GM12865 (cell line): ENCODE data around the gene ARNT2.

Experiments
- DNase-seq: peaks from one replicate; pipeline ENCODE4 v3.0.0; 2010; ENCODE audit warnings: low read depth
- H3K4me3 ChIP-seq: 2 replicates; pipeline ENCODE4 v1.5.1; 2011; ENCODE audit warnings: mild to moderate bottlenecking, low read depth, low read length, control low read depth
- CTCF ChIP-seq: IDR thresholded peaks from 2 replicates; pipeline ENCODE4 v1.5.1; 2011; ENCODE audit warnings: low read length, control low read depth, low read depth, inconsistent platforms; ENCODE audit not compliant: insufficient read depth; ENCODE audit errors: missing control alignments

The ARNT2 gene

GRCh38 chr15:80492874-80493273 is 88.7 kb downstream of the ARNT2 start:
- H3K4me3 ChIP-seq, result no peak overlapping the region
- no peak for TF ChIP-seq CTCF
- DNase-seq, result no peak

- no peak for DNase-seq
- H3K4me3 ChIP-seq, result no peak overlapping the region
- no peak for TF ChIP-seq CTCF
Measured at GRCh38 chr15:80494351-80494751, 90.2 kb downstream of the ARNT2 start.

DNA sequence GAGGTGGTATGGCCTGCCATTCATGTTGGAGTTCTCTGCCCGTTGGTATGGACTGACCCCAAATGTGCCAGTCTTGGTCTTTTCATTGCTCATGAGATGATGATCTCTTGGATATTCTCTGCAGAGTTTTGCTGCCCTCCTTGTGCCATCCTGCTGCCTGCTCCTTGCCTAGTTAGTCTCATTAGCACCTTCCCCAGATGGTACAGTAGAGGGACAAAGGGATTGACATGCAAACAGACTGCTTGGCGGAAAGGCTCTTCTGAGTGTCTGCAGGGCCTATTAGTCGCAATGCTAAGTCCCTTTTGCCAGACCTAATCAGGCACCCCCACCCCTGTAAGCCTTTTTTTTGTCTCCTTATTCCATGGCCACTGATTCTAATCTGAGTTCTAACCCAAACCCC is 90.6 kb downstream of the ARNT2 start:
- TF ChIP-seq CTCF, result no peak
- no peak for DNase-seq
- no peak overlapping the region for H3K4me3 ChIP-seq

GRCh38 chr15:80495401-80495942 is 91.3 kb downstream of the ARNT2 start:
- H3K4me3 ChIP-seq, result no peak overlapping the region
- DNase-seq, result no peak
- no peak for TF ChIP-seq CTCF

- no peak overlapping the region for H3K4me3 ChIP-seq
- DNase-seq, result no peak
- no peak for TF ChIP-seq CTCF
Measured at GRCh38 chr15:80496096-80496495, 91.9 kb downstream of the ARNT2 start.

GRCh38 chr15:80497221-80497620 is 93.0 kb downstream of the ARNT2 start:
- no peak for TF ChIP-seq CTCF
- no peak for DNase-seq
- H3K4me3 ChIP-seq, result no peak overlapping the region

GRCh38 chr15:80498652-80499051 is 94.5 kb downstream of the ARNT2 start:
- DNase-seq, result no peak
- no peak for TF ChIP-seq CTCF
- no peak overlapping the region for H3K4me3 ChIP-seq
